A673 (cell line): ENCODE data around the gene EDEM3. TPM values are rescaled to one million over a fixed set of nuclear protein-coding genes. Genes with fewer than 3 reads are reported as not detected.
"Not testable (repeated sequence)": the region's sequence is repeated elsewhere in the genome, so short reads cannot be mapped to it uniquely, and the experiment has no call there.

Experiments
- BruUV-seq: library from RNA; stranded (reverse); fragments of 400-500 nt; replicated peaks from 2 replicates; lab custom pipeline; 2021; lab: Mats Ljungman, UMichigan
- CTCF ChIA-PET: fragments of 300-600 bp; sonication (Branson Sonifier 250); formaldehyde crosslinking; loops from one replicate; lab custom pipeline; 2022; ENCODE audit warnings: antibody characterized with exemption; lab: Charles Lee
- POLR2A ChIA-PET: fragments of 300-600 bp; sonication (Branson Sonifier 250); formaldehyde crosslinking; loops from one replicate; lab custom pipeline; 2022; ENCODE audit warnings: antibody characterized with exemption; ENCODE audit not compliant: low non-redundant PET; lab: Charles Lee
- DNase-seq: peaks from one replicate; pipeline ENCODE4 v3.0.0-alpha.2; 2015; ENCODE audit warnings: low spot score
- H3K27ac ChIP-seq: fragments of 200-600 bp; sonication (generic); 2 replicates; pipeline ENCODE4 v1.5.1; 2016; ENCODE audit warnings: mixed run types, low read depth, mild to moderate bottlenecking, mixed read lengths, antibody characterized with exemption, low read length; ENCODE audit not compliant: poor library complexity, severe bottlenecking
- H3K27me3 ChIP-seq: fragments of 200-600 bp; sonication (generic); replicated peaks from 2 replicates; pipeline ENCODE4 v1.6.1; 2017; ENCODE audit warnings: mixed run types, low read depth, mild to moderate bottlenecking, mixed read lengths, antibody characterized with exemption, low read length; ENCODE audit not compliant: insufficient read depth, poor library complexity
- H3K36me3 ChIP-seq: fragments of 200-600 bp; sonication (generic); 2 replicates; pipeline ENCODE4 v1.6.1; 2016; ENCODE audit warnings: mixed run types, mild to moderate bottlenecking, mixed read lengths, antibody characterized with exemption, low read length; ENCODE audit not compliant: insufficient read depth, poor library complexity, severe bottlenecking
- H3K4me1 ChIP-seq: fragments of 200-600 bp; sonication (generic); 2 replicates; pipeline ENCODE4 v1.6.1; 2017; ENCODE audit warnings: mixed run types, mild to moderate bottlenecking, mixed read lengths, antibody characterized with exemption, low read length; ENCODE audit not compliant: insufficient read depth, poor library complexity, severe bottlenecking
- H3K4me3 ChIP-seq: fragments of 200-600 bp; sonication (generic); 2 replicates; pipeline ENCODE4 v1.5.1; 2016; ENCODE audit warnings: low read depth, mixed run types, mild to moderate bottlenecking, mixed read lengths, low read length; ENCODE audit not compliant: poor library complexity, severe bottlenecking
- H3K9me3 ChIP-seq: fragments of 200-600 bp; sonication (generic); 2 replicates; pipeline ENCODE4 v1.6.1; 2016; ENCODE audit warnings: mixed run types, low read depth, mild to moderate bottlenecking, mixed read lengths, antibody characterized with exemption, low read length; ENCODE audit not compliant: poor library complexity, severe bottlenecking
- EZH2 ChIP-seq: fragments of 200-600 bp; sonication (generic); IDR thresholded peaks from 2 replicates; pipeline ENCODE4 v1.6.1; 2017; ENCODE audit warnings: borderline replicate concordance, low read depth, mild to moderate bottlenecking, mixed read lengths, antibody characterized with exemption, low read length; ENCODE audit not compliant: poor library complexity, severe bottlenecking
- intact Hi-C: fragments of 100-400 bp; cut with micrococcal nuclease; formaldehyde crosslinking; loops from one replicate; pipeline ENCODE4 v1.10.0; 2022; ENCODE audit not compliant: unreplicated experiment
- total RNA-seq: library from RNA; stranded (reverse); gene quantifications from 2 replicates; pipeline ENCODE4 v1.2.3, GENCODE V29; 2021
- TF ChIP-seq, protein P1 (sequence below): fragments of 300-800, 200-600 bp; sonication (generic); conservative IDR thresholded peaks from 2 replicates; pipeline ENCODE4 v1.5.1; 2017; ENCODE audit warnings: low read depth, mild to moderate bottlenecking, antibody characterized with exemption, low read length, moderate library complexity, mixed read lengths

The EDEM3 gene
- total RNA-seq, 1 experiment from 2014 or later, result 24.3 TPM

DNA sequence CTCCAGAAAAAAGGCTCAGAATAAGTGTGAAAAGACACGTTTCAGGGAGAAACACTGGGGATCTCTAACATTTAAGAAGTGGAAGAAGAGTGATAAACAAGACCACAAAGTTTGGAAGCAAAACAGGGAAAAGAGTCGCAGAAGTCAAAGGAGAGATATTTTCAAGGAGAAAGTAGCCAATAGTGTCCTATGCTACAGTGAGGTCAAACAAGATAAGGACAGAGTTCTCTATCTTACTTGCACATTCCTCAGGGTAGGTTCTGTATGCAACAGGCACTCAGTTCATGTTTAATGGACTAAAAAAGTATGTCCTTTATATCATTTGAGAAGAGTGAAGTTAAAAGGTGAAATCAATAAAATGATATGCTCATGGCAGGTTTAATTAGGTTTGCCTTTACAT, 13.8 kb upstream of the EDEM3 start:
- Histone ChIP-seq H3K27me3 (peaks cover 9% of the 10 kb centered on the region), H3K9me3 (no peaks in the 10 kb centered on the region), H3K4me1 (peaks cover 17% of the 10 kb centered on the region), H3K4me3 (no peak overlapping the region), H3K36me3 (no peaks in the 10 kb centered on the region), H3K27ac (no peak overlapping the region)
- TF ChIP-seq, protein P1, sequence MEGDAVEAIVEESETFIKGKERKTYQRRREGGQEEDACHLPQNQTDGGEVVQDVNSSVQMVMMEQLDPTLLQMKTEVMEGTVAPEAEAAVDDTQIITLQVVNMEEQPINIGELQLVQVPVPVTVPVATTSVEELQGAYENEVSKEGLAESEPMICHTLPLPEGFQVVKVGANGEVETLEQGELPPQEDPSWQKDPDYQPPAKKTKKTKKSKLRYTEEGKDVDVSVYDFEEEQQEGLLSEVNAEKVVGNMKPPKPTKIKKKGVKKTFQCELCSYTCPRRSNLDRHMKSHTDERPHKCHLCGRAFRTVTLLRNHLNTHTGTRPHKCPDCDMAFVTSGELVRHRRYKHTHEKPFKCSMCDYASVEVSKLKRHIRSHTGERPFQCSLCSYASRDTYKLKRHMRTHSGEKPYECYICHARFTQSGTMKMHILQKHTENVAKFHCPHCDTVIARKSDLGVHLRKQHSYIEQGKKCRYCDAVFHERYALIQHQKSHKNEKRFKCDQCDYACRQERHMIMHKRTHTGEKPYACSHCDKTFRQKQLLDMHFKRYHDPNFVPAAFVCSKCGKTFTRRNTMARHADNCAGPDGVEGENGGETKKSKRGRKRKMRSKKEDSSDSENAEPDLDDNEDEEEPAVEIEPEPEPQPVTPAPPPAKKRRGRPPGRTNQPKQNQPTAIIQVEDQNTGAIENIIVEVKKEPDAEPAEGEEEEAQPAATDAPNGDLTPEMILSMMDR, result no peak
- no peak for TF ChIP-seq EZH2
- ChIA-PET POLR2A (no interaction called here), CTCF (no interaction called here)
- intact Hi-C loops, result no loop called here
- BruUV-seq, result no TSS peak
- DNase-seq, result no peak

DNA sequence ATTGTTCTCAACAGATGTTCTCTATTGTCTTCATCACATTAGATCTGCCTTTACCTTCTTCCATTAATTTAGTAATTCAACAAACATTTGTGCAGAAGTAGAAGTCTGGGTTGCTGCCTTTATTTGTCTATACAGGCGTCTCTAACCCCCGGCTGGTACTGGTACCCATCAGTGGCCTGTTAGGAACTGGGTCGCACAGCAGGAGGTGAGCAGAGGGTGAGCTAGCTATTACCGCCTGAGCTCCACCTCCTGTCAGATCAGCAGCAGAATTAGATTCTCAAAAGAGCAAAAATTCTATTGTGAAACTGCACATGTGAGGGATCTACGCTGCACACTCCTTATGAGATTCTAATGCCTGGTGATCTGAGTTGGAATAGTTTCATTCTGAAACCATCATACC, 12.9 kb upstream of the EDEM3 start:
- Histone ChIP-seq H3K27me3 (peaks cover 9% of the 10 kb centered on the region), H3K9me3 (no peaks in the 10 kb centered on the region), H3K4me3 (no peak overlapping the region), H3K36me3 (no peaks in the 10 kb centered on the region), H3K27ac (no peak overlapping the region), H3K4me1 (peaks cover 17% of the 10 kb centered on the region)
- BruUV-seq, result no TSS peak
- no peak for DNase-seq
- TF ChIP-seq, protein P1, result no peak
- TF ChIP-seq EZH2, result no peak
- ChIA-PET CTCF (no interaction called here), POLR2A (no interaction called here)
- intact Hi-C loops, result no loop called here

GRCh38 chr1:184764483-184764882, 9.8 kb upstream of the EDEM3 start:
- no peak for DNase-seq
- intact Hi-C loops, result no loop called here
- H3K27ac ChIP-seq, result no peak overlapping the region
- TF ChIP-seq, protein P1, result no peak
- no peak for TF ChIP-seq EZH2
- no peaks in the 10 kb centered on the region for H3K36me3 ChIP-seq
- peaks cover 9% of the 10 kb centered on the region for H3K27me3 ChIP-seq
- no peaks in the 10 kb centered on the region for H3K9me3 ChIP-seq
- CTCF ChIA-PET, result interaction anchor here (0.6 kb wide), 1 partner anchor 409 kb away, joined by 5 read pairs; no protein-coding TSS in a partner anchor
- H3K4me3 ChIP-seq, result no peak overlapping the region
- H3K4me1 ChIP-seq, result peaks cover 2% of the 10 kb centered on the region
- POLR2A ChIA-PET, result no interaction called here
- no TSS peak for BruUV-seq

GRCh38 chr1:184763520-184763919, 8.9 kb upstream of the EDEM3 start:
- H3K27me3 ChIP-seq, CTCF ChIA-PET, POLR2A ChIA-PET, H3K27ac ChIP-seq, BruUV-seq, H3K4me1 ChIP-seq, H3K4me3 ChIP-seq, DNase-seq, H3K36me3 ChIP-seq, H3K9me3 ChIP-seq, intact Hi-C loops: not testable (repeated sequence)
